ENCODE measurements around the gene C2CD3.

Gene C2CD3

GRCh38 chr11:74015919-74016684 is 154.7 kb downstream of the C2CD3 start:
- DNase-seq: no peak

- no peak for DNase-seq
Measured at GRCh38 chr11:74014880-74015279, 155.9 kb downstream of the C2CD3 start.

GRCh38 chr11:74013141-74013540 is 157.7 kb downstream of the C2CD3 start:
- no peak for DNase-seq

GRCh38 chr11:74012074-74012809 is 158.6 kb downstream of the C2CD3 start:
- no peak for DNase-seq

- peak; percentile 21 to 34 for DNase-seq
Measured at GRCh38 chr11:74011360-74012073, 159.3 kb downstream of the C2CD3 start.

- no peak for DNase-seq
Measured at GRCh38 chr11:74010306-74011300, 160.2 kb downstream of the C2CD3 start.

GRCh38 chr11:74009675-74010305 is 161.0 kb downstream of the C2CD3 start:
- DNase-seq: no peak

- DNase-seq: no peak
Measured at GRCh38 chr11:74009230-74009547, 161.6 kb downstream of the C2CD3 start.

- no peak for DNase-seq
Measured at GRCh38 chr11:74008373-74009229, 162.2 kb downstream of the C2CD3 start, which contains the start of gene UCP3. UCP3 (minus strand) TSS chr11:74009085; CDS start chr11:74007042, 2,043 bp downstream.

GRCh38 chr11:74007691-74008372 is 163.0 kb downstream of the C2CD3 start:
- DNase-seq: no peak

GRCh38 chr11:74006743-74007304 is 164.0 kb downstream of the C2CD3 start:
- DNase-seq: no peak

GRCh38 chr11:74005721-74006517 is 164.9 kb downstream of the C2CD3 start:
- no peak for DNase-seq

- peak; percentile 78 to 81 for DNase-seq
Measured at GRCh38 chr11:74004759-74005615, 165.8 kb downstream of the C2CD3 start.

GRCh38 chr11:74004046-74004695 is 166.6 kb downstream of the C2CD3 start:
- no peak for DNase-seq

GRCh38 chr11:74002832-74003231 is 168.0 kb downstream of the C2CD3 start:
- DNase-seq: no peak

- DNase-seq: no peak
Measured at GRCh38 chr11:74001822-74002286, 168.9 kb downstream of the C2CD3 start.

Measured in activated CD4-positive, alpha-beta T cell treated with anti-CD3 and anti-CD28 coated beads for 4 hours (primary cell).